Caki2 (cell line): Measurements from ENCODE around the gene IQCE. TPM values are rescaled to one million over a fixed set of nuclear protein-coding genes. Genes with fewer than 3 reads are reported as not detected.
A peak's percentile ranks its signal among the peaks of the same experiment; 100 is the strongest.

Source experiments
- DNase-seq: peaks from one replicate; pipeline ENCODE4 v3.0.0-alpha.2; 2015; ENCODE audit warnings: low read depth
- in situ Hi-C: cut with HindIII; loops from 2 replicates; pipeline ENCODE4 v1.10.0; 2016; ENCODE audit warnings: low sequenced_read_pairs, low pct_unique_long_range_greater_than_20kb, mixed read lengths
- total RNA-seq: library from RNA; depleted of rRNA; stranded (reverse); fragments of >200 nt; shearing (Covaris generic); gene quantifications from 2 replicates; pipeline ENCODE4 v1.2.3, GENCODE V29; 2014; ENCODE audit warnings: low replicate concordance

IQCE gene
- total RNA-seq, 1 experiment from 2014 or later: 32.5 TPM

DNA sequence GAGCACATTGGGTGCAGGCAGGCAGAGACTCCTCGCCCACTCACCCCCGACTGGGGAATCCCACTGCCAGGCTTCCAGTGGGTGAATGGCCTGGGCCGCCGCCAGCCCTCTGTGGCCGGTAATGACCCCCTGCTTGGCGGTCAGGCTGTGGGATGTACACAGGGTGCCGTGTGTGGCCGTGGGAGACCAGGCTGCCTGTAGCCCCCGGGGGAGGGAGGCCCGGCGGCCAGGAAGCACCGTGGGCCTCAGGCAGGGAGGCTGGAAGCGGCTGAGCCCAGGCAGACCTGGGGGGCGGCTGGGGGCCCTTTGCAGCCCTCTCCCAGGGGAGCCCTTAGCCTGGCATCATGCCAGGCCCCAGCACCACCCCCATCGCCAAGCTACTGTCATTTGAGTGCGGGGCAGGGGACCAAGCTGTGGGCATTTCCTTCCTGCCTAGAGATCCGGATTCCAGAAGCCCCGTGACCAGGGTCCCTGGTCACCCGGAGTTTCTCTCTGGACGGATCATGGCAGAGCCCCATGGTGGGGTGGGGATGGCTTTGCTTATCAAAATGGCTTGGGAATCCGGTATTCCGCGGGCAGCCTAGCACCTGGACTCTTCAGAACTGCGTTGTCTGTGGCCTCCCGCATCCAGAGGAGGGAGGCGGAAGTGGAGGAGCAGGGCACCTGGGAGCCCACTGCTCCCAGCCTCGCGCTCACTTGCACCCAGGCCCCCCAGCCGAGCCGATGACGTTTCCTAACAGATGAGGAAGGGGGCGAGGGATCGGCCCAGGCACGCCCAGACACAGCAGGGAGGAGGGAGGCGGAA lies 74.2 kb downstream of the IQCE start:
- in situ Hi-C loops: no loop called here
- DNase-seq: peak; percentile 85

DNA sequence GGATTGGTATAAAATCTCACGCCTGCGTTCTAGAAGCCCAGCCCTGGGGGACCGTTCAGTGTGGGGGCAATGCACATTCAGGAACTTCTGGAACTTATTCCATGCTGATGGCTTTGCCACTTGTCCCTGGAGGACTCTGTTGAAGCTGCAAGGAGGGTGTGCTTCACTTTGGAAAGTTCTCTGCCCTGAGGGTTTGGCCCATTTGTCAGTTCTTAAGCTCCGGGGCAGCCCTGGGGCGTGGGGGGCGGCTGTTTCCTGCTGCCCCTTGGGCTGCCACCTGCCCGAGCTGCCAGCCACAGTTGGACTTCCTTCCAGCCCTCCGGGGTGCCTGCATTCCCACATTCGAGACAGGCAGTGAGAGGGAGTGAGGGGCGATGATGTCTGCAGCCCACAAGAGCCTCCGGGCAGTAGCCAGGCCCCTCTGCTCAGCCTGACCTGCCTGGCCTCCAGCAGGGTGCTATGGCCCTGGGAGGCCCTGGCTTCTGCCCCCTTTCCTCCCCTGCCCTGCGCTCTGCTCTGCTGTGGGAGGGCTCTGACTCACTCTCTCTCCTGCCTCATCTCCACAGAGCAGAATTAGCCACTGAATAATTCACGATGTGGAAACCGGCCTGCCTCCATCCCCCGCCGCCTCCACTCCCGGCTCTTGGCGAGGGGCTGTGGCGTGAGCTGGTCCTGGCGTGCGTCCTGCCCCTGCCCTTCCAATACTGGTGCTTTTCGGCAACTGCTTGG lies 74.9 kb downstream of the IQCE start:
- in situ Hi-C loops: no loop called here

DNA sequence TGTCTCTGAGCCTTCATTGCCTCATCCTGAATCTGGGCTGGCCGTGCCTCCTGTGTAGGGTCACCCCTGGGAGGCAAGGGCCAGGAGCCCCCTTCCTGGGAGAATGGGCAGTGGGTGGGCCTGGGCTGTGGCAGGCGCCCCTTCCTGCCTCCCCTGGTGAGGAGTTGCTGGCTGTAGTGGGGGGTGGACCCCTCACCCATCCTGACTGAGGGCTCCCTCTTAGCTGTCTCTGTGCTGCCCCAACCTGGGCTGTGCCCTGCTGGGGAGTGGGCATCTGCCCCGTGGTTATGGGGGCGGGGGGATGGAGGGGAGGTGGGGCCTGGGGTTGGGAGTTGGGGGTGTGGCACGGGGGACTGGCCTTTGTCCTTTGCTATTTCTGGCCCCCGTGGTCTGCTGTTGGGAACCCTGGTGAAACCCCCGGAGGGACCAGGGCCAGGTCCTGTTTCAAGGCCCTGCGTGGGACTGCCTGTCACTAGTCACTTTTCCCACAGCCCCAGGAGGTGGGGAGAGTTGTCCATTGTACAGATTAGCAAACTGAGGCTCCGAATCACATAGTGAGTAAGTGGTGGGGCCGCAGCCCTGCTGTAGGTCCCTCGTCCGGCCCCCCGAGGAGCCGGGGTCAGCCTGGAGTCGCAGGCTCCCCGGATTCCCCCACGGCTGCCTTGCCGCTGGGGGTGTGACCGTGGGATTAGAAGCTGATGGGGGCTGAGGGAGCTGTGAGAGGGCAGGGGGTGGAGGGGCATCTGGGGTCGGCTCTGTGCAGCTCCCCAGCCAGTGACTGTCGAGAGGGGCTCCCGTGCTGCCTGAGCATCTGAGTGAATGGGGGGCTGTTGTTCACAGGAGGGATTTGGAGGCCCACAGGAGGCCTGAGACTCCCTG lies 75.7 kb downstream of the IQCE start:
- no peak for DNase-seq
- in situ Hi-C loops: no loop called here

More for the DNA sequence above, 74.9 kb downstream of the IQCE start:
- DNase-seq: peak; percentile 77

DNA sequence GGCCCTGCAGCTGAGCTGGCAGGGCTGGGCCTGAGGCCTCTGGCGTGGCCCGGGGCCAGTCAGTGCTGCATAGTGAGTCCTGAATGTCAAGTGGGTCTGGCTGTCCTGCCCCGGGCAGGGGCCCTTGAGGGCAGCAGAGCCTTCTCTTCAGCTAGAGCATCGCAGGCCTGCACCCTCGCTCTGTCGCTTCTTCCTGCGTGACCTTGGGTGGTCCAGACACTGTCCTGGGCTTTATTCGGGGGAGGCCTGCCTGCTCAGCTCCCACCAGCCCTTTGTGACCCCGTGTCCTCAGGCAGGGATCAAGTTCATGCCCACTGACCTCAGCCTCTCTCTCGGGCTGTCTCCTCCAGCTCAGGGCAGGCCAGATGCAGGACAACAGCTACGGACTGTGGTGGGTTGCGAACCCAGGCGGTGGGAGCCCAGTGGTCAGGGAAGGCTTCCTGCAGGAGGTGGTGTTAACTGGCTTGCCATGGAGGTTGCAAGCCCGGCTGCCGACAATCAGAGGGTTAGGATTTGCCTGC lies 76.4 kb downstream of the IQCE start:
- in situ Hi-C loops: no loop called here
- no peak for DNase-seq

DNA sequence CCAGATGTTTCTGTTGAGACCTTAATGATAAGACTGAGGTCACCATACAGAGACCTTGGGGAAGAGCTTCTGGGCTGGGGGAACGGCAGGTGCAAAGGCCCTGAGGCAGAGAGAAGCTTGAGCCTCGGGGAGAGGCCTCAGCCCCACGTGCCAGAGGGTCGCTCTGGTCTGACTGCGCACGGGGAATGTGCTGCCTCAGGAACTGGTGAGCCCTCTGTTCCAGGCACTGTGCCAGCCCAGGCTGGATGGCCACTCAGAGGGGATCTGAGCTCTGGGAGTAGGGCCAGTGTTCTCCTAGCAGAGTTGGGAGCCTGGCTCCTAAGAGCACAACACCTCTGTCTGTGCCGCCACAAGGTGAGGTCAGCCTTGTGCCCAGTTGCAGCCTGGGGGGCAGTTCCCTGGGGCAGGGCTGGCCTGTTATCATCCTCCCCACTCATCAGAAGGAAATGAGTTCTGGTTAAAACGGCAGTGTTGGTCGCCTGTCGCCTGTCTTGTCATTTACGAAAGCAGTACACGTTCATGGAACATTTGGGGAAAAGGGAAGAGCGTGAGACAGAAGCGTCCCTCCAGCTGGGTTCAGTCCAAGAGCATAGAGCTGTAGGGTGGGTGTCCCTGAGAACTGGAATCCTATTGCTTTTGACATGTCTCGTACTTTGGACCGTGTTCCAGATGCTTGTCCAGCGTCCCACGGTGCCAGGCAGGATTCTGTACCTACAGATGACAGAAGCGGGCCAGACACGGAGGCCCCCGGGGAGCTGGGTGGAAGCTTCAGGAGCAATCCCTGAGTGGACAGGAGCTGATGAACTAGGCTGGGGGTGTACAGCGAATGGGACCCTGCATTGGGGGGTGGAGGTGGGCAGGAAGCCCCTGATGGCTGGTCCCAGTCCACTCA lies 77.3 kb downstream of the IQCE start:
- in situ Hi-C loops: no loop called here
- DNase-seq: no peak

DNA sequence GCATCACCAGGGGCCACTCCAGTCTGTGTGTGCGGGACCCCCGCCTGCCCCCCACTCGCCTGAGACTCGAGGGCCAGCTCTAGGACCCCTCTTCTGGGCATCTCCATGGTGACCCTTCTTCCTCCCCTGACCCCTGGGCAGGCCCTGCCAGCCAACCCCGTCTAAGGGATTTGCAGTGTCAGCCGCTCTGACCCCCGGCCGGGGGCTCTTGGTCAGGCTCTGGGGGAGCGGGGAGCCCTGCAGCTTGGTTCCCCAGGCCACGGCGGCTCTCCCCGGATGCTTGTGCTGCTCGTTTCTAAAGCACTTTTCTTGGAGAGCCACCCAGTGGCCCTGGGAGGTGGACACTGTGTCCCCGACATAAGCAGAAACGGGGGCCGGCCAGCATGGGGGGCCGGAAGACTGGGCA lies 78.3 kb downstream of the IQCE start:
- in situ Hi-C loops: no loop called here
- no peak for DNase-seq

DNA sequence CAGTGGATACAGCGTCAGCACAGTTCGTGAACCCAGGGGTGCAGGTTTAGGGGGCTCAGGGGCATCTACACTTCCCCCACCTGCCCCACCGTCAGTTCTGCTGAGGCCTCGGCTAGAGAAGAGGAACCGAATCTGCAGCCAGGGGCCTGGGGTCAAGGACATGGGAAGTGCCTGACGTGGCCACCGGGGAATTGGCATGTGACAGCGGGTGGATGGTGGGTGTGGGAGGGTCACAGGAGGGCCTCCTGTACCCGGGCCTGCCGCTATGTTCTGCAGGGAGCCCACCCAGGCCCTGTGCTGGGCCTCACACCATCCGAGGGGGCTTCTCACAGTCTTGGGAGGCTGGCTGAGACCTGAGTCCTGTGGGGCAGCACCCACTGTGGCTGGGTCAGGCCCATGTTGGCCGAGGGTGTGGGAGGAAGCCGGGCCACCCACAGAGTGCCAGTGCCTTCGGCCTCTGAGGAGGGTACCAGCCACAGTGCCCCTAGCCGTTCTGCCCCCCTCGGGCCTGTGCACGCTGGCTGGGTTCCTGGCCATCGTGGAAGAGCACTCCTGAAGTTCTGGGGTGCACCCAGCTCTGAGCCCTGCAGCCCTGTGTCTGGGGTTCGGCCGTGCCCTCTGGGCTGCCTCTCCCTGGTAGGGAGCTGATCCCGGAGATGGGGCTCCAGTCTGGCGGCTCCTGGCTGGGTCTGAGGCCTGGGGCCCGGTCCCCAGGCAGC lies 78.9 kb downstream of the IQCE start:
- in situ Hi-C loops: no loop called here
- no peak for DNase-seq

DNA sequence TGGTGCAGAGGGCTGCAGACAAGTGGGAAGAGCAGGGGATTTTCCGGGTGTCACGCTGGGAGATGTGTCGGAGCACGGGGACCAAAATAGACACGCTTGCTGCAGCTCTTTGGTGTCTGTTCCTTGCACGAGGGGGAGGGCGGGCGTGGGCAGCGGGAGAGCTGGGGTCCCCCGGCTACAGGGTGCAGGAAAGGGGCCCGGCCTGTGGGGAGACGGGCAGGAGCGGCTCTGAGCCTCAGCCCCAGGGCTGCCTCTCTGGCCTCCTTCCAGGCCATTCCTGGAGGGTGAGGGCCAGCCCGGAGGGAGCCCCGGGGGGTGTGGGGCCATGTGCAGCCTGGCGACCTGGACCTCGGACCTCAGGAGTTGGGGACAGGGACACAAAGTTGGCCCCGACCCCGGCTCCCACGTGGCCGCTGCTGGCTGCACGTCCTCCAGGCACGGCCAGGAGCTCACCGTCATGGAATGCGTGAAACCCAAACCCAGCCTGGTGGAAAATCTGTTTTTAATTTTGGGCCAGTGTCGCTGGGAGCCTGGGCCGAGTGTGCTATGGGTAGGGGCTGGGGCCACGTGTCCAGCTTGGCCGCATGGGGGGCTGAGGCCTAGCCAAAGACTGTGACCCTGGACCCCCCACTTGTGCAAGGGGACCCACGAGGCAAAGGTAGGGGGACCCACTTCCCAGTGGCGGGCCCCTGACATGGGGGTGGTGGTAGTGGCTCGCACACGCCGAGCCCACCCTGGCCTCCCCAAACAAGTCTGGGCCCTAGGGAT lies 79.6 kb downstream of the IQCE start:
- in situ Hi-C loops: no loop called here
- DNase-seq: no peak

DNA sequence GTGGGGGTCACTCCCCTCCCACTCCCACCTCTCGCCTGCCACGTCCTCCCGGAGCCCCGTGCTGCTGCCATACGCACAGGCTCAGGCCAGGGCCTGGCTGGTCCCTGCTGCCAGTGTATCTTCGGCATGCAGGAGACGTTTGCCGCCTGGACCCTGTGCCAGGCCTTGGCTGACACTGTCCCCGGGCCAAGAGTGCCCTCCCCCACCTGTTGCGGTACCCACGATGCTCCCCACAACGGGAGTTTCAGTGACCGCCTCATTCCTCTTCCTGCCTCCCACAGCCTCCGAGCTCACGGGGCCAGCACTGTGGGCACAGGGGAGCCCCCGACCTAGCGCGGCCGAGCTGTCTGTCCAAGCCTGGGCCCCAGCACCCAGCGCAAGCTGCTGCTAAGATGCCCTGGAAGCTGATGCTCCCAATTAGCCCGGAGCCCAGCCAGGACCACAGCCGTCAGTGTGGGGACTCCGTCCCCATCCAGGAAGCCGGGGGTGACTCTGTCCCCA lies 80.5 kb downstream of the IQCE start:
- DNase-seq: no peak
- in situ Hi-C loops: no loop called here

DNA sequence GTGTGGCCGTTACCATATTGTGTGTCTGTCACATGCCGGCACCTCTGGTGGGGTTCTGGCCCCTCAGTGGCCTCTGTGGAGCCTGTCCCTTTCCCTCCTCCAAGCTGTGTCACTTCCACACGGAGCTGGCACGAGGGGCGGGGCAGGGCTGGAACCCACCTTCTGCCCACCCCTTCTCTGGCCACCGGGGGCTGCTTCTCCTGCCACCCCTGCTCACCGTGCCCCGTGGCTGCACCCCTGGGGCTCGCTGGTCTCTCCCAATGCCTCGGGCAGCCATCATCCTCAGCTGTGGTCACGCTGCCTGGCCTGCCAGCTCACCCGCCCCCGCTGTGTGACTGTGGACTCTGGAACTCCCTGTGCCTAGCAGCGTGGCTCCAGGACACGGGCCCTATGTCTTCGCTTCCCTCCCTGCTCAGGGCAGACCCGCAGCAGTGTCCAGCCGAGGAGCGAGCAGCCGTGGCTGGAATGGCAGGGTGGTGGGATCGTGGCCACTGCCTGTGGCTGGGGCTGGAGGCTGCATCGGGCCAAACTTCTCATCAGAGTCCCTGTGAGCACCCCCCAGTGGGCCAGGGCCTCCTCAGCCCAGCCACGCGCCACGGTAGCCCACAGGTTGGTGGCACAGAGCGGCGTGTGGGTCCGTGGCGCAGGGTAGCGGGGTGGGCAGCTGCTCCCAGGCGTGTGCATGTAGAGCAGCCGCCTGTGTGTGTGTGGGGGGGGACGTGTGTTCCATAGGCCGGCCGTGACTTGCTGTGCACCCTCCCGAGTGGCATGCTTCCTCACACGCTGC lies 81.1 kb downstream of the IQCE start:
- in situ Hi-C loops: no loop called here
- no peak for DNase-seq

DNA sequence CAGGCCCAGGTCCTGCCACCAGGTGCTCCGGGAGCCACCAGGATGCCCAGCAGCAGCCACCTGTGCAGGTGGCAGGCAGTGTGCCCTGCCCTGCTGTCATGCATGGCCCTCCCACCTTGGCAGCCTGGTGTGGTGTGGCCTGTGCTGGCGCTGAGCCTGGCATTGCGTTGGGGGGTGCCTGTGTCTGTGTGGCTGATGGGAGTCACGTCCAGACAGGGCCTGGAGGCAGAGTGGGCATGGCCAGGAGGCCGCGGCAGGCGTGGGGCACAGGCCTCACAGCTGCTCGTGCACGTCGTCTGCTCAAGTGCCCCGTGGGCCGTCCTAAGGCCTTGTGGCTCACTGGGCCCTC lies 81.7 kb downstream of the IQCE start:
- DNase-seq: peak; percentile 81
- in situ Hi-C loops: no loop called here

DNA sequence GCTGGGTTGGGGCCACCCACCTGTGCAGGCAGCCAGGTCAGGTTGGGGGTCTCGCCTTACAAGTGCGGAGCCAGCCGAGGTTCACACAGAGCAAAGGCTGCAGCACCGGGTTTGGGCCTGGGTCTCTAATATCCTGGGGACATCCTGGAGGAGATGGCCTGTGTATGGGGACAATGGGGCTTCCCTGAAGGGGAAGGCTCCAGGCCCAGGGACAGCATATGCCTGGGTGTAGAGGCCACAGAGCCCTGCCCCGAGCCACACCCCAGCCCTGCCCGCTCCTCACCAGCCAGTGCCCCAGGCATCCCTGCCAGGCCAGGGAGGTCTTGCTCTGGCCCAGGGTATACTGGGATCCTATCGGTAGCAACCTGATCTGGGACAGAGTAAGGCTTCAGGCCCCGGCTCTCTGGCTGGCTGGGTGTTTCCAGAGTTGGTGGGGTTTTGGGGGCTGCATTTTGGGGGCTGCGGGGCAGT lies 82.1 kb downstream of the IQCE start:
- in situ Hi-C loops: no loop called here
- no peak for DNase-seq

DNA sequence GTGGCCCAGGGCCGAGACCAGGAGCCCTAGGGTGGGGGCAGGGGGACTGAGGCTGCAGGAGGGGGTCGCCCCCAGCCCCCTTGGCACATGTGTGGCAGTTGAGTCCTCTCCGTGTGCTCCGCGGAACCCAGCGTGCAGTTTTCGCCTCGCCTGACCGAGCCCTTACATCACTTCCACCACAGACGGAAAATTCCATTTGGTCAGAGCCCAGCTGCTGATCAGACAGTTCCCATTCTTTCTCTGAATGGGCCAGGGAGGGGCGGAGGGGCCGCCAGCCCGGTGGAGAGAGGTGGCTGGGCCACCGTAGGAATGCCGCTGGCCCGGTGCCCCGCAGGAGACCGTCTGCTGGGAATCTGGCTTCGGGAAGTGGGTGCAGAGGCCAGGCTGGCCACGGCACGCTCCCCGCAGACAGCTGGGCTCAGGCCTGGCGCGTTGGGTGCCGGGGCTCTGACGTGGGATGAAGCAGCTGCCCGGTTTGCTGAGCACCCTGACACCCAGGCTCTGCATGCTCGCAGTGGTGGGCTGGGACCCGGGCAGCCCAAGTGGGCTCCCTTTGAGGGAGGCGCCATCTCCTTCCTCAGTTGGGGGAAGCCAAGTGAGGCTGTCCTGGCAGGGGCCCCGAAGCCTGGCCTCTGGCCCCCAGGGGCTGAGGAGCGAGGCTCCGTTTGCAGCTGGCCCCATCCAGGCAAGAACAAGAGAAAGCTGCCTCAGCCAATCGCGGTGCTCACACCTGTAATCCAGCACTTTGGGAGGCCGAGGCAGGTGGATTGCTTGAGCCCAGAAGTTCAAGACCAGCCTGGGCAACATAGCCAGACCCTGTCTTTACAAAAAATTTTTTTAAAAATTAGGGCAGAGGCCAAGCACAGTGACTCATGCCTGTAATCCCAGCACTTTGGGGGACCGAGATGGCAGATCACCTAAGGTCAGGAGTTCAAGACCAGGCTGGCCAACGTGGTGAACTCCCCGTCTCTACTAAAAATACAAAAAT lies 82.9 kb downstream of the IQCE start:
- peak; percentile 96 for DNase-seq
- in situ Hi-C loops: no loop called here

DNA sequence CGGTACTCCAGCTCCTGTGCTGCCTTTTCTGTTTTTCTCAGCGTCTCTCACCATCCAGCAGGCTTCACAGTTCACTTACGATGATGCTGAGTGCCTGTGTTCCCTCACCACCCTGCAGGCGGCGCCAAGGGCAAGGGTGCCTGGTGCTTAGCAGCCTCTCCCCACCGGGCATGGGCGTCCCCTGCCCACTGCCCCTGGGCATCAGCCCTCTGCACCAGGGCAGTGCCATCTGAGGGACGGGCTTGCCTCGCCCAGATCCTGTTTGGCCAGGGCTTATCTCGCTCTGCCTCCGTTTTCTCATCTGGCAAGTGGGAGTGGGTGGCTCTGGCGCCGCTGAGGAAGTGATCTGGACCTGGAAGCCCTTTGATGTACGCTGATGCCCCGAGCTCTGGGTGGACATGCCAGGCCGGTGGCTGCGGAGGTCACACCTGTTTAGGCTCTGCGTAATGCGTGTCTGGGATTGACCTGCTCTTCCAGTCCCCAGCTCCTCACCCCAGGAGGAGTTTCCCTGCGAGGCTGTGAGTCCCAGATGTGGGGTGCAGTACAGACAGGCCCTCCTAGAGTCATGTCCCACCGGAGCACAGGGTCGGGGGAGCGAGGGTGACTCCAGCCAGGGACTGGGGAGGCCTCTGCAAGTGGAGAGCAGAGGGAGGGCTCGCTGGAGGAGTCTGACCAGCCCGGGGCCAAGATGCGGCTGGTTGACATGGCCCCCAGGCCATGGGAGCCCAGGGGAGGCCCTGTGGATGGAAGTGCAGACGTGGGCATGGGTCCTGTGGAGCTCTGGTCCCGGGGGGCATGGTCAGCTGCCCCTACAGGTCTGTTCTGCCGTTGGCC lies 84.8 kb downstream of the IQCE start:
- in situ Hi-C loops: no loop called here
- no peak for DNase-seq
